Liver (tissue), 9 donors: ENCODE data around the gene ADAMTS7. TPM values are rescaled to one million over a fixed set of nuclear protein-coding genes. Genes with fewer than 3 reads are reported as not detected.
"Not testable (repeated sequence)": the region's sequence is repeated elsewhere in the genome, so short reads cannot be mapped to it uniquely, and the experiment has no call there.

Experiments used
- DNase-seq: peaks from one replicate; pipeline ENCODE4 v3.0.0-alpha.2; 2017; ENCODE audit warnings: low spot score
- H3K27ac ChIP-seq, 2 donors: one replicate each; pipeline ENCODE4 v1.7.0; 2013; ENCODE audit warnings: inconsistent platforms in 2 of 2, low read length in 2 of 2, control low read depth in 1 of 2, low read depth in 1 of 2, mild to moderate bottlenecking in 1 of 2
- H3K27me3 ChIP-seq, 4 donors: one replicate each; pipeline versions ENCODE4 v1.6.1 to v1.7.0; 2013; ENCODE audit warnings: low read length in 3 of 4, inconsistent platforms in 1 of 4, mild to moderate bottlenecking in 1 of 4, moderate library complexity in 1 of 4; ENCODE audit not compliant: control insufficient read depth in 4 of 4, insufficient read depth in 4 of 4
- H3K36me3 ChIP-seq, 4 donors: one replicate each; pipeline versions ENCODE4 v1.6.1 to v1.7.0; 2013; ENCODE audit warnings: low read length in 3 of 4, mild to moderate bottlenecking in 3 of 4, low read depth in 1 of 4, moderate library complexity in 1 of 4; ENCODE audit not compliant: control insufficient read depth in 4 of 4, insufficient read depth in 3 of 4
- H3K4me1 ChIP-seq, 4 donors: one replicate each; pipeline versions ENCODE4 v1.6.1 to v1.7.0; 2013; ENCODE audit warnings: low read length in 3 of 4, mild to moderate bottlenecking in 3 of 4, moderate library complexity in 1 of 4; ENCODE audit not compliant: control insufficient read depth in 4 of 4, insufficient read depth in 4 of 4
- H3K4me3 ChIP-seq, 3 donors: one replicate each; pipeline versions ENCODE4 v1.6.1 to v1.7.0; 2013; ENCODE audit warnings: low read length in 3 of 3, control low read depth in 1 of 3, low read depth in 1 of 3, mild to moderate bottlenecking in 1 of 3
- H3K9ac ChIP-seq, 2 donors: one replicate each; pipeline ENCODE4 v1.7.0; 2013; ENCODE audit warnings: low read length in 2 of 2, mild to moderate bottlenecking in 2 of 2, moderate library complexity in 2 of 2, control low read depth in 1 of 2, low read depth in 1 of 2
- H3K9me3 ChIP-seq, 4 donors: one replicate each; pipeline versions ENCODE4 v1.6.1 to v1.7.0; 2013; ENCODE audit warnings: low read length in 3 of 4; ENCODE audit not compliant: control insufficient read depth in 4 of 4
- EGR1 ChIP-seq, 2 donors: IDR thresholded peaks; 2 replicates each; pipeline ENCODE4 v1.6.1; 2016 to 2018; ENCODE audit warnings: antibody characterized with exemption in 2 of 2, low read depth in 2 of 2
- FOXA1 ChIP-seq: IDR thresholded peaks from 2 replicates; pipeline ENCODE4 v1.6.1; 2016; ENCODE audit warnings: antibody characterized with exemption
- FOXA2 ChIP-seq: IDR thresholded peaks from 2 replicates; pipeline ENCODE4 v1.6.1; 2016; ENCODE audit warnings: antibody characterized with exemption
- GABPA ChIP-seq, 2 donors: IDR thresholded peaks in 1 of 2; conservative IDR thresholded peaks in 1 of 2; 2 replicates each; pipeline ENCODE4 v1.6.1; 2016; ENCODE audit warnings: antibody characterized with exemption in 2 of 2, mild to moderate bottlenecking in 1 of 2, moderate library complexity in 1 of 2
- HNF4A ChIP-seq, 2 donors: conservative IDR thresholded peaks; 2 replicates each; pipeline ENCODE4 v1.6.1; 2016; ENCODE audit warnings: antibody characterized with exemption in 2 of 2, mild to moderate bottlenecking in 2 of 2
- HNF4G ChIP-seq: IDR thresholded peaks from 2 replicates; pipeline ENCODE4 v1.6.1; 2016; ENCODE audit warnings: antibody characterized with exemption
- JUND ChIP-seq, 2 donors: IDR thresholded peaks; 2 replicates each; pipeline ENCODE4 v1.6.1; 2016; ENCODE audit warnings: antibody characterized with exemption in 2 of 2
- NR2F2 ChIP-seq: IDR thresholded peaks from 2 replicates; pipeline ENCODE4 v1.6.1; 2016; ENCODE audit warnings: antibody characterized with exemption
- RXRA ChIP-seq, 2 donors: IDR thresholded peaks; 2 replicates each; pipeline ENCODE4 v1.6.1; 2017 to 2018; ENCODE audit warnings: antibody characterized with exemption in 2 of 2, mild to moderate bottlenecking in 1 of 2
- SP1 ChIP-seq: IDR thresholded peaks from 2 replicates; pipeline ENCODE4 v1.6.1; 2018; ENCODE audit warnings: antibody characterized with exemption, mild to moderate bottlenecking
- TAF1 ChIP-seq: conservative IDR thresholded peaks from 2 replicates; pipeline ENCODE4 v1.6.1; 2016; ENCODE audit warnings: antibody characterized with exemption, mild to moderate bottlenecking
- YY1 ChIP-seq: IDR thresholded peaks from 2 replicates; pipeline ENCODE4 v1.6.1; 2016; ENCODE audit warnings: antibody characterized with exemption, mild to moderate bottlenecking
- WGBS: extraction: QIAGEN DNeasy Blood & Tissue Kit; methylation state at CpG from one replicate; pipeline ENCODE4 v1.1.7; 2013; 5-methylcytosine and 5-hydroxymethylcytosine counted together
- polyA plus RNA-seq, 2 donors: library from polyadenylated mRNA; stranded (reverse) in 1 of 2; unstranded in 1 of 2; fragments of 200-250 nt in 1 of 2; fragments of >200 nt in 1 of 2; fragmentation: Nextera tagmentation in 1 of 2; extraction: Ambion mirVana in 1 of 2; gene quantifications; one replicate each; pipeline versions ENCODE4 v1.2.1 to v1.2.3, GENCODE V29; 2013 to 2015
- total RNA-seq, 2 donors: library from RNA; depleted of rRNA; stranded (reverse); fragments of >200 nt; gene quantifications; one replicate each; pipeline ENCODE4 v1.2.3, GENCODE V29; 2014
- TF ChIP-seq, protein P1 (sequence below): IDR thresholded peaks from 2 replicates; pipeline ENCODE4 v1.6.1; 2016; ENCODE audit warnings: antibody characterized with exemption
- TF ChIP-seq, protein P2 (sequence below): IDR thresholded peaks from 2 replicates; pipeline ENCODE4 v1.6.1; 2016; ENCODE audit warnings: antibody characterized with exemption
- TF ChIP-seq, protein P3 (sequence below): fragments of 150-350 bp; IDR thresholded peaks from 2 replicates; pipeline ENCODE4 v1.5.1; 2017; ENCODE audit warnings: improper control_type of control experiment, low read depth, low read length; ENCODE audit not compliant: missing input control
- donor health status: healthy.
- donor health status: healthy.
- donor health status: healthy.
- donor health status: healthy.
- donor health status: healthy.

Gene ADAMTS7
- total and polyA plus RNA-seq, 4 donors: 0.13 to 2.4 (median 1.3) TPM

DNA sequence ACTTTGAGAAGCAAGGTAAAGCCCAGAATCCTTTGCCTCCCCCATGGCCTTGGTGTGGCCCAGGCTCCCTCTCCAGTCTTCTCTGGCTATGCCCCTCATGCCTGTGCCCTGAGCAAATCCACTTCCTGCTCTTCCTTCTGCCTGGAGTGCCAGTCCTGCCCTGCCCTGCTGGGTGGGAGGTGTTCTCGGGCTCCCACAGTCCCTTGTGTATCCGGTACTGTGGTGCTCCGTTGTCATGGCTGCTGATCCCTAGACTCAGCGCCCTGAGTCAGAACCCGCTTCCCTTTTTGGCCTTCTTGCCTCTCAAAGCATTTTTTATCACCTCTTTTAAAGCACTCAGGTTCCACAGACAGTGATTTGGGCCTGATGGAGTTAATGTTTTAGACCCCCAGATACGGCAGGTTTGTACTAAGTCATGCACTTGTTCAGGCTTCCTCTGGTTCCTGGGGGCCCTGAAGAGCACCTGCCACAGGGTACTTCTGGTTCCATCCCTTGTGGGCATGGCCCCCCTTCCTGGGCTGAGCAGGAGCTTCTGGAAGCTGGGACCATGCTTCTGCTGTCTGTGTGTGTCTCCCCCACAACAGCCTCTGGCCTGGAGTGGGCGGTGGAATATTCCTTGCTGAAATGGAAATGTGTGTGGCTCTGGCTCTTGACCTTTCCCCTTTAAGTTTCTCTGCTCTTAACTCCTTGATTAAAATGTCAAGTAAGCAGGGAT, 29.6 kb upstream of the ADAMTS7 start:
- Histone ChIP-seq H3K4me1 (no peaks in the 10 kb centered on the region), H3K36me3 (no peaks in the 10 kb centered on the region), H3K27me3 (no peaks in the 10 kb centered on the region), H3K27ac (no peak overlapping the region), H3K9me3 (no peaks in the 10 kb centered on the region), H3K9ac (no peak overlapping the region), H3K4me3 (no peak overlapping the region)
- TF ChIP-seq EGR1 (IDR thresholded peaks at IDR 0.05; ENCODE audit: low read depth in 2 of 2): no peak
- DNase-seq: no peak
- 86% methylated on average over 7 of the region's 7 CpGs for WGBS

DNA sequence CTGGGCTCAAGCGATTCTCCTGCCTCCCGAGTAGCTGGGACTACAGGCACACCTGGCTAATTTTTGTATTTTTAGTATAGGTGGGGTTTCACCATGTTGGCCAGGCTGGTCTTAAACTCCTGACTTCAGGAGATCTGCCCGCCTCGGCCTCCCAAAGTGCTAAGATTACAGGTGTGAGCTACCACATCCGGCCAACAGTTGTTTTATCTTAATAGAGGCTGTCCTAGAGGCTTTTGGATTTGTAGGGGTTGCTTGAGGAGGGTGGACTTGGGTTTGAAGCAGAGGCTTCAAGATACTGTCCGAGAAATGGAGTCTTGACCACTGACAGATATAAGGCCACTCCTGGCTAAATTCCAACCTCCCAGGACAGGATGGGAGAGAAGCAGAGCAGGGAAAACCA, 27.9 kb upstream of the ADAMTS7 start:
- H3K27me3 ChIP-seq, DNase-seq, H3K9ac ChIP-seq, H3K9me3 ChIP-seq, H3K4me1 ChIP-seq, H3K4me3 ChIP-seq, H3K36me3 ChIP-seq, H3K27ac ChIP-seq: not testable (repeated sequence)
- 87% methylated on average over 6 of the region's 6 CpGs for WGBS

DNA sequence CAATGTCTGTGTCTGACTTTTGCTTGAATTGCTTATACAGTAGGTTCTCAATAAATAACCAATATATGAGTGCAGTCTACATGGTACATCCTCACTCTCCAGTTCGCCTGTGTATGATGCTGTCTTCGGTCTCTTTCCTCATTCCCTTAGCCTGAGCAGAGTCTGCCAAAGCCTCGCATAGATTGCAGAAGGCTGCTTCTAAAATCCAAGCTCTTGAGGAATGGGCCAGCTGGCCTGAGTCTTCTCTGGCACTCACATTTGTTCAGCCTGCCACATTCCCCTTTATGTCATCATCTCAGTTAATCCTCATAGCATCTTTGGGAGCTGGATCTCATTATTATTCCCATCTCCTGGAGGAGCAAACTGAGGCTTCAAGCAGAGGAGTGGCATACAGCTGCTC, 27.2 kb upstream of the ADAMTS7 start:
- Histone ChIP-seq H3K4me3 (no peak overlapping the region), H3K27ac (no peak overlapping the region), H3K9me3 (no peaks in the 10 kb centered on the region), H3K36me3 (no peaks in the 10 kb centered on the region), H3K27me3 (no peaks in the 10 kb centered on the region), H3K4me1 (no peaks in the 10 kb centered on the region), H3K9ac (no peak overlapping the region)
- WGBS: 91% methylated on average over 3 of the region's 3 CpGs
- no peak for DNase-seq
- TF ChIP-seq JUND (IDR thresholded peaks at IDR 0.05): no peak
- TF ChIP-seq FOXA2: no peak
- TF ChIP-seq, protein P1, sequence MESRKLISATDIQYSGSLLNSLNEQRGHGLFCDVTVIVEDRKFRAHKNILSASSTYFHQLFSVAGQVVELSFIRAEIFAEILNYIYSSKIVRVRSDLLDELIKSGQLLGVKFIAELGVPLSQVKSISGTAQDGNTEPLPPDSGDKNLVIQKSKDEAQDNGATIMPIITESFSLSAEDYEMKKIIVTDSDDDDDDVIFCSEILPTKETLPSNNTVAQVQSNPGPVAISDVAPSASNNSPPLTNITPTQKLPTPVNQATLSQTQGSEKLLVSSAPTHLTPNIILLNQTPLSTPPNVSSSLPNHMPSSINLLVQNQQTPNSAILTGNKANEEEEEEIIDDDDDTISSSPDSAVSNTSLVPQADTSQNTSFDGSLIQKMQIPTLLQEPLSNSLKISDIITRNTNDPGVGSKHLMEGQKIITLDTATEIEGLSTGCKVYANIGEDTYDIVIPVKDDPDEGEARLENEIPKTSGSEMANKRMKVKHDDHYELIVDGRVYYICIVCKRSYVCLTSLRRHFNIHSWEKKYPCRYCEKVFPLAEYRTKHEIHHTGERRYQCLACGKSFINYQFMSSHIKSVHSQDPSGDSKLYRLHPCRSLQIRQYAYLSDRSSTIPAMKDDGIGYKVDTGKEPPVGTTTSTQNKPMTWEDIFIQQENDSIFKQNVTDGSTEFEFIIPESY: no peak
- TF ChIP-seq HNF4G: no peak
- TF ChIP-seq EGR1 (IDR thresholded peaks at IDR 0.05; ENCODE audit: low read depth in 2 of 2): no peak
- no peak for TF ChIP-seq TAF1
- TF ChIP-seq NR2F2: no peak
- TF ChIP-seq, protein P2, sequence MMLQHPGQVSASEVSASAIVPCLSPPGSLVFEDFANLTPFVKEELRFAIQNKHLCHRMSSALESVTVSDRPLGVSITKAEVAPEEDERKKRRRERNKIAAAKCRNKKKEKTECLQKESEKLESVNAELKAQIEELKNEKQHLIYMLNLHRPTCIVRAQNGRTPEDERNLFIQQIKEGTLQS: no peak
- TF ChIP-seq RXRA (IDR thresholded peaks at IDR 0.05): no peak
- TF ChIP-seq HNF4A (conservative IDR thresholded peaks at IDR 0.05): no peak

DNA sequence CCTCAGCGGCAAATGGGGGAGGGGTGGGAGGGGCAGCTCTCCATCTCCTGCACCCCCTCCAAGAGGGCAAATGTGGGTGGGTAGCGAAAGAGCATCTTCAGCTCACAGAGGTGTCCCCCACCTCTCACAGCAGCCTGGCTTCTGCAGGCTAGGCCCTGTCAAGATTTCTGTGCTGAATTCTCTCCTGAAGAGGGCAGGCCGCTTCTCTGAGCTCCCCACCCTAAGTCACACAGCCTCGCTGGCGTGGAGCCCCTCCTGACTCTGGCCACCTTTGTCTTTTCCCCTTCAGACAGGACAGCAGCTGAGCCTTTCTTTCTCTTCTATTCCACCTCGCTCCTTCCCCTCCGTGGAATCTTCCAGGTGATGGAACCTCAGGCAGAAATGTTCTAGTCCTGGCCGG, 26.3 kb upstream of the ADAMTS7 start:
- no peaks in the 10 kb centered on the region for H3K9me3 ChIP-seq
- H3K4me1 ChIP-seq: no peaks in the 10 kb centered on the region
- no peaks in the 10 kb centered on the region for H3K36me3 ChIP-seq
- WGBS: 93% methylated on average over 8 of the region's 8 CpGs
- no peak overlapping the region for H3K27ac ChIP-seq
- H3K27me3 ChIP-seq: no peaks in the 10 kb centered on the region
- H3K4me3 ChIP-seq: no peak overlapping the region
- no peak for DNase-seq
- TF ChIP-seq FOXA1: no peak
- TF ChIP-seq HNF4A (conservative IDR thresholded peaks at IDR 0.05): no peak
- TF ChIP-seq, protein P3, sequence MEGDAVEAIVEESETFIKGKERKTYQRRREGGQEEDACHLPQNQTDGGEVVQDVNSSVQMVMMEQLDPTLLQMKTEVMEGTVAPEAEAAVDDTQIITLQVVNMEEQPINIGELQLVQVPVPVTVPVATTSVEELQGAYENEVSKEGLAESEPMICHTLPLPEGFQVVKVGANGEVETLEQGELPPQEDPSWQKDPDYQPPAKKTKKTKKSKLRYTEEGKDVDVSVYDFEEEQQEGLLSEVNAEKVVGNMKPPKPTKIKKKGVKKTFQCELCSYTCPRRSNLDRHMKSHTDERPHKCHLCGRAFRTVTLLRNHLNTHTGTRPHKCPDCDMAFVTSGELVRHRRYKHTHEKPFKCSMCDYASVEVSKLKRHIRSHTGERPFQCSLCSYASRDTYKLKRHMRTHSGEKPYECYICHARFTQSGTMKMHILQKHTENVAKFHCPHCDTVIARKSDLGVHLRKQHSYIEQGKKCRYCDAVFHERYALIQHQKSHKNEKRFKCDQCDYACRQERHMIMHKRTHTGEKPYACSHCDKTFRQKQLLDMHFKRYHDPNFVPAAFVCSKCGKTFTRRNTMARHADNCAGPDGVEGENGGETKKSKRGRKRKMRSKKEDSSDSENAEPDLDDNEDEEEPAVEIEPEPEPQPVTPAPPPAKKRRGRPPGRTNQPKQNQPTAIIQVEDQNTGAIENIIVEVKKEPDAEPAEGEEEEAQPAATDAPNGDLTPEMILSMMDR: no peak
- TF ChIP-seq JUND (IDR thresholded peaks at IDR 0.05): no peak
- no peak for TF ChIP-seq YY1
- TF ChIP-seq, protein P2: no peak
- TF ChIP-seq SP1: no peak
- TF ChIP-seq NR2F2: no peak
- TF ChIP-seq GABPA (IDR thresholded peaks at IDR 0.05 in 1 of 2, conservative IDR thresholded peaks at IDR 0.05 in 1 of 2): no peak
- TF ChIP-seq RXRA (IDR thresholded peaks at IDR 0.05): no peak
- no peak for TF ChIP-seq FOXA2
- no peak overlapping the region for H3K9ac ChIP-seq
